Neural progenitor cell (in vitro differentiated cells): ENCODE measurements around the gene SLC38A10.

Experiments
- CTCF ChIP-seq: fragments of 200-600 bp; sonication (generic); IDR thresholded peaks from 2 replicates; pipeline ENCODE4 v1.5.1; 2017; ENCODE audit warnings: antibody characterized with exemption, mild to moderate bottlenecking
- EZH2 ChIP-seq: fragments of 200-600 bp; sonication (generic); IDR thresholded peaks from 2 replicates; pipeline ENCODE4 v1.6.1; 2017; ENCODE audit warnings: antibody characterized with exemption, mild to moderate bottlenecking, moderate library complexity
- EZH2phosphoT487 ChIP-seq: fragments of 200-600 bp; sonication (generic); IDR thresholded peaks from 2 replicates; pipeline ENCODE4 v1.6.1; 2017; ENCODE audit warnings: antibody characterized with exemption

- TF ChIP-seq CTCF (peak; percentile 38), EZH2phosphoT487 (no peak), EZH2 (no peak)
Observed at GRCh38 chr17:81258292-81258691, 36.8 kb downstream of the SLC38A10 start.
